Activated effector memory CD4-positive, alpha-beta T cell treated with Interleukin-2 at 50 U/mL for 16 hours (primary cell): ENCODE measurements around the gene XAB2.

Experiments used
- DNase-seq: peaks from one replicate; pipeline ENCODE4 v3.0.0-alpha.2; 2020

XAB2 gene

DNA sequence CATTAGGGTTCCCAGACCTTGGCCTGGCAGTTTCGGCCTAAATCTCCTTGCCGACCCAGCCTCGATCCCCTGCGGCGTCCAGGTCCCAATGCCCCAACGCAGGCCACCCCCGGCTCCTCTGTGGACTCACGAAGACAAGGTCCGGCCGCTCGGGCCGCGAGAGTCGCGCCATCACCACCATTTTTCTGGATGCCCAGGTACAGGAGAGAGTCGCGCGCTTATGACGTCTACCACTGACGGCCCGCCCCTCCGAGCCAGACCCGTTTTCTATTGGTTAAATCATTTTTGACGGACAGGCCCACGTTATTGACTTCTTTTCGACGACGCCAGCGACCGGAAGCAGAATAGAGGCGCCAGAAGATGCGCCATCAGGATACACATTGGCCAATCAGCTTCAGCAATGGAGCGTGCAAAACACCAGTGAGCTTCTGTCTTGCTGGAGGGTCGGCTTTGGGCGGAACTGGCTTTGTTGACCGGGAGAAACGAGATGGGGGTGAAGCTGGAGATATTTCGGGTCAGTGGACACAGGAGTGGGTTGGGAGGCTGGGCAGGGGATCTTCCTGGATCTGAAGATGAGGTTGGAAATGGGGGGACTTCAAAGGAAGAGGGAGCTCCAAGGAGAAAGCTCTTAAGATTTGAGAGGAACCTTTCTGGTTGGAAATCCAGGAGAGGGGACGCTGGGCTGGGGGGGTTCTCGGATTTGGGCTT lies at the start of gene XAB2, which contains the start of gene PET100:
XAB2 (minus strand) TSS at position 199 of the 708 bp plus-strand sequence; CDS start at position 181, 18 bp downstream.
PET100 (plus strand) TSS at position 447 of the 708 bp plus-strand sequence; CDS start at position 488, 41 bp downstream.
- peak; percentile 92 for DNase-seq

DNA sequence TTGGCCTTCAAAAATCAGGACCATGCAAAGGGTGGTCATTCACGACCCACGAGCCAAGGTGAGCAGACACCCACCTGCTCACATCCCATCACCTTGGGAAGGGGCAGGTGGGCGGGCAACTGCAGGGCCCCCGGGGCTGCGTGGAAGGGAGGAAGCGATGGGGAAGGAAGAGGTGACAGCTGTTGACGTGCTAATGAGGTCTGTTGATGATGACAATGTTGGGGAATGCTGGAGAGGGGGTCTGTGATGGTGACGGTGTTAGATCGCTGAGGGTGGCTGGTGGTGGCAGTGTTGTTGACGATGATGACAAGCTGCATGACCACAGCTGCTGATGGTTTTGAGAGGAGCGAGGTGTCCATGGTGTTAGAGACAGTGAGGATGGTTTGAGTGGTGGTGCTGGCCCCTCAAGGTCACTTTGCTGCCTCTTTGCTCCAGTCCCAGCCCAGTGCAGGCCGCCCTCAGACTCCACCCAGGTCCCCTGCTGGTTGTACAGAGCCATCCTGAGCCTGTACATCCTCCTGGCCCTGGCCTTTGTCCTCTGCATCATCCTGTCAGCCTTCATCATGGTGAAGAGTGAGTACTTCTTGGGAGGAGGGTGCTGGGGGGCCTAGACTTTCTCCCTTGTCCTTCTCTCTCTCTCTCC lies 48.4 kb upstream of the XAB2 start:
- no peak for DNase-seq

DNA sequence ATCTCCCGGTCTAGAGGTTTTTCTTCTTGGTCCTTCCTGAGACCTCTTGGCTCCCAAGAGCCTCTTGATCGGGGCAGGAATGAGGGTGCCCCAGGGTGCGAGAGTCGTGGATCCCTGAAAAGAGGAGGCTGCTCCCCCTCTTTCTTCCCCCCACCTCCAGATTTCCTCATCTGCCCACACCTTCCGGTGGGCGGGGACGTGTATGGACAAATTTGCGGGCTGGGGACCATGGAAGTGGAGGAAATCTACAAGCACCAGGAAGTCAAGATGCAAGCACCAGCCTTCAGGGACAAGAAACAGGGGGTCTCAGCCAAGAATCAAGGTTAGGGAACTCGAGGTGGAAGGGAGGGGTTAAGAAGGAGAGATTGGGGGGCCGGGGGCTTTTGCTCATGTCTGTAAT lies 47.5 kb upstream of the XAB2 start, which contains the start of gene MCEMP1:
MCEMP1 (plus strand) TSS at position 237 of the 400 bp plus-strand sequence; CDS start at position 268, 31 bp downstream.
- DNase-seq: no peak

DNA sequence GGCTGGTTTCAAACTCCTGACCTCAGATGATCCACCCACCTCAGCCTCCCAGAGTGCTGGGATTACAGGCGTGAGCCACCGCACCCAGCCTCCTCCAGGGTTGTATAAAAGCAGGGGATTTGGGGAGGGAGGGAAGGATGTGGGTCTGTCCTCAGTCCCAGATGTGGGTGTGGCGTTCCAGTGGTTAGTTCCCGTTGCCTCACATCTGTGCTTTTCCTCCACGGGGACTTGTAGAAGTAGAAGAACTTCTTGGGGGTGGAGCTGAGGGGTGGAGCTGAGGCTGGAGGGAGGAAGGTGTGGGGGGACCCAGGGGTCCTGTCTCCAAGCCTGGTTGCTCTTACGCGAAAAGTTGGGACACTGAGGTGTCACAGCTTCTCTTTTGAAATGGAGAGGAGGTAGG lies 47.0 kb upstream of the XAB2 start:
- DNase-seq: no peak

DNA sequence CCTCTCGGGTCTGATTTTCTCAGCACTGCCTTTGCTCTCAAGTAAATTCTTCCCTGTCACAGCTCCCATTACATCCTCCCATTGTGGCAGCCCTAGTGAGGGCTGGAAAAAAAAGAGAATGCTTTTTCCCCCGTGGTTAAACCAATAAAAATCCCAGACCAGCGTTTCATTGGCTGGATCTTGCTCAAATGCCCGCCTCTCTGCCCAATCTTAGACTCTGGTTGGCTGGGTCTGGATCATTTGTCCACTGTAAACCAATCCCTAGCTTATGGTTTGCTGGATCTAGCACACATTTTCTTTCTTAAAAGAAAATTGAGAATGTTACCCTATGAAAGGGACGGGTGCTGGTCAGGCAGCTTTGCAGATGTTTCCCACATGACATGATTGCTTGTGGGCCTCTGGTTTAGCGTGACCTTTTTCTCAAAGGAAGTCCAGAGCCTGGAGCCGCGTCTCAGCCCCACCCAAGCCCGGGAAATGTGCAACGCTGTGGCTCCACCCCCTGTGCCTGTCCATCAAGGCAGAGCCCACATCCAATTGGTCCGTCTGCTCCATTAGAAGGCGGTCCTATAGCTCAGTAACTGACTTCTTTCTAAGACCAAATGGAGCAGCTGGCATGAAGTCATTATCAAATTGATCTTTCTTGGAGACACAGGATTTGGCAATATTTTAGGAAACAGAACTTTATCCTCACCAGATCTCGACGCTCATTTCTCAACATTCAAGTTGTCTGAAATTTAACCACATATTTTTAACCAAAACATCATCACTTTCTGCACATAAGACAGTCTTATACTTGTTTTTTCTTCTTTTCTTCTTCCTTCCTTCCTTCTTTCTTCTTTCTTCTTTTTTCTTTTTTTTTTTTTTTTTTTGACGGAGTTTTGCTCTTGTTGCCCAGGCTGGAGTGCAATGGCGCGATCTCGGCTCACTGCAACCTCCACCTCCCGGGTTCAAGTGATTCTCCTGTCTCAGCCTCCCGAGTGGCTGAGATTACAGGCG lies 45.0 kb upstream of the XAB2 start:
- DNase-seq: no peak

DNA sequence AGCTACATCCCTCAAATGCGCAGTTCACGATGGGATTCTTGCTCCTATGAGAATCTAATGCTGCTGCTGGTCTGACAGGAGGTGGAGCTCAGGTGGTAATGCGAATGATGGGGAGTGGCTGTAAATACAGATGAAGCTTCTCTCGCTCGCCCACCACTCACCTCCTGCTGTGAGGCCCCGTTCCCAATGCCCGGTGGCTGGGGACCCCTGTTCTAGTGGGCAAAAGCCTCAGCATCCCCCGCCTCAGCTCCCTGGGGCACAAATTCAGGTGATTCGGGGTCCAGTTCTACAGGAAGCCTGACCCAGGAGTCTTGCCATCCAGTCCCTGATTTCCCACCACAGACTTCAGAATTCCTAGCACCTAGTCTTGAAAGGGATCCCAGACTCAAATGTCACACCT lies 43.2 kb upstream of the XAB2 start:
- DNase-seq: no peak

DNA sequence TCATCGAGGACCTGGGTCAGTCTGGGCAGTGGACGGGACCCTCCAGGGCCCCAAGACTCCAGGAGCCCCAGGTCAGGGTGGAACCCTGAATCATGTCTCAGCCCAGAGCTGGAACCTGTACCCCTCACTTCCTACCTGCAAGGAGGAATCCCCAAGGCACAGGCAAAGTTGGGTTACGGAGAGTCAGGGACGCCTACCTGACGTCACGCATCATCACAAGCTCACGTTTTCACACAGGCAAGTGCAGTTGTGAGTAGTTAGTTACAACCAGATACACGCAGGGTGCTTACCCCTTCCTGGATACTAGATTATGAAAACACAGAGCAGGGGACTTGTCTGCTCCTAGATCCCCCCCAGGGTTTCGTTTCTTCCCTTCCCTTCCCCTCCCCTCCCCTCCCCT lies 41.4 kb upstream of the XAB2 start:
- no peak for DNase-seq

DNA sequence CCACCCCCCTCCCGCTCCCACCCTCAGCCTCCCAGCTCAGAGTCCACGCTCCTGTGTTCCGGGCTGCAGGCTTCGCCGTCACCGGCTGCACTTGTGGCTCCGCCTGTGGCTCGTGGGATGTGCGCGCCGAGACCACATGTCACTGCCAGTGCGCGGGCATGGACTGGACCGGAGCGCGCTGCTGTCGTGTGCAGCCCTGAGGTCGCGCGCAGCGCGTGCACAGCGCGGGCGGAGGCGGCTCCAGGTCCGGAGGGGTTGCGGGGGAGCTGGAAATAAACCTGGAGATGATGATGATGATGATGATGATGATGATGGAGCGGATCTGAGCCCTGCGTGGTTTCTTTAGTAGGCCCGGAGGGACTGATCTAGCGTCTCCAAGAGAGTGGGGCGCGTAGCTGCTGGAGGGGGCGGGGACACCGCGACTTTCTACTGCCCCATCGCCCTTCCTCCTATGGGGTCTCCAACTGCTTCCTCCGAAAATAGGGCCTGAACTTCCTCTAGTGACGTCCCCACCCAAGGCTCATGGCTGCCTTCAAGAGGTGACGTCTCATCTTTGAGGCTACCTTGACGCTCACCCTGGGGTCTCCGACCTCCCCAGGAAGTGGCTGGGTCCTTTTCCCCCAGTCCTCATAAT lies 40.9 kb upstream of the XAB2 start:
- no peak for DNase-seq

DNA sequence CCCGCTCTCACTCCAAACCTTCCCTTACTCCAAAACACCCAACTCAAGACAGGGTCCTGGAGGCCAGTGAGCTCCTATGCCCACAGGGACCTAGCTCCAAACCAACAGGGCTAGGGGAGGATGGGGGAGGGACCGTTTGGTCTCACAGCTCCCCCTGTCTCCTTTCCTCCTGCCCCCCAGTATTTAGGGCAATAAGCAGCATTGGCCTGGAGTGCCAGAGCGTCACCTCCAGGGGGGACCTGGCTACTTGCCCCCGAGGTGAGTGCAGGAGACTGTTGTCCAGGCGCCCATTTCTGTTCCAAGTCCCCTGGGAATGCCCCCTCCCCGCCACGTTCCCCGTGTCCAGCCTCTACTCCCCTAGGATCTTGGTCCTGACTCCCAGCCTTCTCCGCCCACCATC lies 40.3 kb upstream of the XAB2 start:
- DNase-seq: no peak

DNA sequence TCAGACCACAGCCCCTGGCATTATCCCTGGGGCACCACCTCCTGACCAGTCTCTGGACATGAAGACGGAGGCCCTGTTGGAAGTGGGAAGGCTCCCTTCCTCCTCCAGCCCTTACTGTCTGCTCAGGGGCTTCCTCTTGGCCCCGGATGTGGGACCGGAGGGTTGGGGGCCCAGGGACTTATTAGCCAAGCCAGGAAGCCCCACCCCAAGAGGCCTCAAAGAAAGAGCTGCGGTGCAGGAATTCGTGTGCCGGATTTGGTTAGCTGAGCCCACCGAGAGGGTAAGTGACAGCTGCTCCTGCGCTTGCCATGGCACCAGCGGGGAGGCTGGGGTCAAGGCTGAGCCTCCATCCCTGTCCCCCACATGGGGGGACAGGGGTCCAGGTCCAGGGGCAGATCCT lies 39.5 kb upstream of the XAB2 start, which contains the start of gene RETN:
RETN (plus strand) TSS at position 208 of the 400 bp plus-strand sequence. CDS start 278 bp downstream, outside the sequence.
- no peak for DNase-seq

DNA sequence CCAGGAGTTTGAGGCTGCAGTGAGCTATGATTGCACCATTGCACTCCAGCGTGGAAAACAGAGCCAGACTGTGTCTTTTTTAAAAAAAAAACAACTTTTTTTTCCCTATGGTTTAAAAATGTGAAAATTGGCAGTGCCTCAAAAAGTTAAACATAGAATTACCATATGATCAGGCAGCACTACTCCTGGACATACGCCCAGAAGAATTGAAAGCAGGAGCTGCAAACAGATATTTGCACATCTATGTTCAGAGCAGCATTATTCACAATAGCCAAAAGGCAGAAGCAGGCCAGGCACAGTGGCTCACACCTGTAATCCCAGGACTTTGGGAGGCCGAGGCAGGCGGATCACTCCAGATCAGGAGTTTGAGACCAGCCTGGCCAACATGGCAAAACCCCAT lies 35.7 kb upstream of the XAB2 start:
- DNase-seq: no peak

DNA sequence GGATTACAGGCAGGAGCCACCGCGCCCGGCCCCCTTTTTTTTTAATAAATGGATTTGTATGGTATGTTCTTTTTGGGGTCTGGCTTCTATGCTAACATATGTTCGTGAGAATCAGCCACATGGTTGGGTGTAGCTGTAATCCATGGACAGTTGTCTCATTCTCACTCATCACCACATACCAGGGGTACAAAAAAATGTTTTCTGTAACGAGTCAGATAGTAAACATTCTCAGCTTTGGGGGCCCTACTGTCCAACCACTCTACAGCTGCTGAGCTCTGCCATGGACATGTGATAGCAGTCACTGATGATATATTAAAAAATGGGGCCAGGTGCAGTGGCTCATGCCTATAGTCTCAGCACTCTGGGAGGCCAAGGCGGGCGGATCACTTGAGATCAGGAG lies 34.4 kb upstream of the XAB2 start:
- DNase-seq: no peak

DNA sequence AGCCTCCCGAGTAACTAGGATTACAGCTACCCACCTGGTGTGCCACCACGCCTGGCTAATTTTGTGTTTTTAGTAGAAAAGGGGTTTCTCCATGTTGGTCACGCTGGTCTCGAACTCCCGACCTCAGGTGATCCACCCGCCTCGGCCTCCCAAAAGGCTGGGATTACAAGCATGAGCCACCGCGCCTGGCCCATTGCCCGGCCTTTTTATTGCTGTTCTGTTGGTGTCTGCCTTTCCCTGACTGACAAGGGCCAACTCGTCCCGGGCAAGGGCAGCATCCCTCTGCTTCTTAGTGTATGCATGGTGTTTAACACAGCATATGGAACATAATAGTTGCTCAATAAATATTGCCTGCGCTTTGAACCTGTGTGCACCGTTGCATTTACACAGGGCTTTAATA lies 33.3 kb upstream of the XAB2 start:
- no peak for DNase-seq

DNA sequence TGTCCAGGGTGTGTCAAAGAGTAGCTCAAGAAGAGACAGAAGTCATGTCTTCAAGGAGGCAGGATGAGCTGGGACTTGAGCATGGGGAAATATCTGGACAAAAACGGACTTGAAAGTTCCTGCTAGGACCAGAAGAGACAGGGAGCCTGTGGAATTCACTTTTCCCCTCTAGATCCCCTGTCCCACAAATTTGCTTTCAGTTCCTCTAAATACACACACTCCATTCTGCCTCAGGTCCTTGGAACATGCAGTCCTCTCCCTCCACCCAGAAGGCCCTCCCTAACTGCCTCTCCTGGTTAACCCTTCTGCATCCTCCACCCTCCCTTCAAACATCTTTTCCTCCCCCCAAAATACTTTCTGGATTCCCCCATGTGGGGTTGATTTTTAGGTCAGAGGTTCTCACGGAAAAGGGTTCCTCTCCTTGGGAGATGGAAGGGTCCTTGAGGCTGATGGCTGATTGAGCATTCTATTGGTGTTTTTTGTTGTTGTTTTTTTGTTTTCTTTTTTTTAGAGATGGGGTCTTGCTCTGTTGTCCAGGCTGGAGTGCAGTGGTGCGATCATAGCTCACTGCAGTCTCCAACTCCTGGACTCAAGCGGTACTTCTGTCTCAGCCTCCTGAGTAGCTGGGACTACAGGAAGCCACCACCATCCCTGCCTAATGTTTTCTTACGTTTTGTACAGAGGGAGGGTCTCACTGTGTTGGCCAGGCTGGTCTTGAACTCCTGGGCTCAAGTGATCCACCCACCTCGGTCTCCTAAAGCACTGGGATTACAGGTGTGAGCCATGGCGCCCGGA lies 32.6 kb upstream of the XAB2 start:
- DNase-seq: no peak

DNA sequence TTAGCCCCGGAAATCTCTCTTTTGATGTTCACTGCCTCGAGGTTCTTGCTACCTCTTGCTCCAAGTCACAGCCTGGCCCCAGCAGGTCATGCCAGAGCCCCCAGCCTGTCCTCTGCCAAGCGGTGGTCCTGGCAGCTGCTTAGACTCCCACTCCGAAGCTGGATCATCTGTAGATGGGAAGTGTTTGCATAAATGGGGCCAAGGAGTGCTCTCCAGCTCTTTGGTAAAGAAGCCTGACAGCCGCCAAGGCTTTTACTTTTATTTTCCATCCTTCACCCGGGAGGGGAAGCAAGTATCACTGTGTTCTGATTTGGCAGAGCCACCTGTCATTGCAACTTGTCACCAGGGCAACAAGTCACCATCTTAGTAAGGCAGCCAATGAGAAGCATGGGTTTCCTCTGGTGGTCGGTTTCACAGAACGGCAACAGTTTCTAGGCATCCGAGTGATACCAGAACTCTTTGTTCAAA lies 28.9 kb upstream of the XAB2 start:
- DNase-seq: no peak

DNA sequence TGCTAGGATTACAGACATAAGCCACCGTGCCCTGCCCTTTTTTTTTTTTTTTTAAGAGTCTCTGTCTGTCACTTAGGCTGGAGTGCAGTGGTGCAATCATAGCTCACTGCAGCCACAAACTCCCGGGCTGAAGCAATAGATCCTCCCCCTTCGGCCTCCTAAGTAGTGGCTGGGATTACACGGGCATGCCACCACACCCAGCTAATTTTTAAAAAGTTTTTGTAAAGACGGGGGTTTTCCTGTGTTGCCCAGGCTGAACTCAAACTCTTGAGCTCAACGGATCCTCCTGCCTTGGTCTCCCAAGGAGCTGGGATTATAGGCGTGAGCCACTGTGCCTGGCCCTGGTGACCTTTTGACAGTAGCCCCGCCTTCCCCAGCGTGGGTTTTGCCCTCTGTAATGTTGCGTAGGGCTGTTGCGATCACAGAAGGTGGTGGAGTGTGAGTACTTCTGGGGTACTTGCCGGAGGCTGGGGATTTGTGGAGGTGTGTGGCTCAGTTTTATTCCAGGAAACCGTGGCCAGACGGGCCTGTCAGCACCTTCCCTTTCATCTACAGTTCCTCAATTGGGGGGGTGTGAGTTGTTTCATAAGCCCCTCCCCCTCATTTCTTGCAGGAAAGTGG lies 27.9 kb upstream of the XAB2 start:
- no peak for DNase-seq

DNA sequence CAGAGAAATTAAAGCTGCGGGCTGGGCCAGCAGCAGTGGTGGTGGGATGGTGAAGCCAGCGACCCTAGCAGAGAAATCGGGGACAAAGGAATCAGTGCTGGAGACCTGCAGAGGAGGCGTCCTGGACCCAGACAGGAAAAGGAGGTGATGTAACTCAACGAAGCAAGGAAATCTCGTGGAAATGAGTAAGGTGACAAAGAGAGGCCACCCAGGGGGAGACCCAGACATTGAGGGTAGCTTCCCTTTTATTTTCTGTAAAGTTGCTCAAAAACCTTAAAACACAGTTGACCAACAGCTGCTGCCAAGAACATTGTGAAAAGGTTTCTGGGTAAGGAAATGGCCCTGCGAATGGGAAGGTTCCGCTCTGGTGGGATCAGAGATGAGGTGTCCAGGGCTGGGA lies 26.2 kb upstream of the XAB2 start:
- DNase-seq: no peak

DNA sequence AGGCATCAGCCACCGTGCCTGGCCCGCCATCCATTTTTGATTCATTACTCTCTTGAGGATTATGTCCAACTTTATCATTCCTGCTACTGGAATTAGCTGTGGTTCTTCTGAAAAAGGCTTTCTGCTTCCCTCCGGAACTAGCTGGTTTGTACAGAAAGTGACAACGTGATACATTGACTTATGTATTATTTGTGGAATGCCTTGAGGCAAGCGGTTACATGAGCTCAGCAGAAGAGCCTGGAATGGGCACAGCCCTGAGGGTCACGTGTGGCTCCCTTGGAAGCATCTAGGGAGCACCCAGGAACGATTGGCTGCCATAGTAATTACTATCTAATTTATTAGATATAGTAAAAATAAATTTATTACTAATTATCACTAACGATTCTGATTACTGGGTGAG lies 25.1 kb upstream of the XAB2 start:
- no peak for DNase-seq

DNA sequence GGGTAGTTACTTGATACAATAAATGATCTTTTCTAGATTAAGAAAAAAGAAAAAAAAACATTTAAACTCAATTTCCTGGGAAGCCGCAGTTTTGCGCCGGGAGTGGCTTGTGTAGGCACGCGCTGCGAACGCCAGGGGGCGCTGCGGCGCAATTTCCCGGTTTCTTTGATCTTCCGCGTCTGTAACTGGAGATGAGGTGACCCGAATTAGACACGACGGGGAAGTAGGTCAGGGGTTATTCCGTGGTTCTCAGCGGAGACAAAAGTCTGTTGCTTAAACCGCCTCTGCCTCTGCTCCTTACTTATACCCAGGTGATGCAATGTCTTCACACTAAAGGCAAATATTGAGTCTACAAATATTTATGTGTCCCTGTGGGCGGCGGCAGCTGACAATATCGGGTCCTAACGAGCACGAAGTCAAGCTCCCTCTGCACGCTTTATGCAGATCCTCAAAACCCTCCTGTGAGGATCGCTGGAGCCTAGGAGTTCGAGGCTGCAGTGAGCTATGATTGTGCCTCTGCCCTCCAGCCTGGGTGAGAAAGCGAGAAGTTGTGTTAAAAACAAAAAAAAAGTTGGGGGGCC lies 22.8 kb upstream of the XAB2 start:
- peak; percentile 79 for DNase-seq

DNA sequence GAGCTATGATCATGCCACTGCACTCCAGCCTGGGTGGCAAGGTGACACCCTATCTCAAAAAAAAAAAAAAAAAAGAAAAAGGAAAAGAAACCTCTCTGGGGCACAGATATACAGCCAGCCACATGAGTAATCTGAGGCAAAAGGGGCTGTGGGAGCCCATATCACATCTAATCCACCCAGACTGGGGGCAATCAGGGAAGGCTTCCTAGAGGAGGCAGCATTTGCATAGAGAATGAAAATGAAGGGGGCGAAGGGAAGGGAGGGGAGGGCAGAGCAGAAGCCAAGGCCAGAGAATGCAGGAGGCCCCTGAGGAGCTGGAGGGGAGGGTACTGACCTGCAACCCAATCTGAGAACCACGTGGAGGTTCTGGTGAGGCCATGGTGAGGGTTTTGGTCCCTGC lies 20.8 kb upstream of the XAB2 start:
- no peak for DNase-seq
